Measurements from ENCODE around the gene MCM3. TPM values are rescaled to one million over a fixed set of nuclear protein-coding genes. Genes with fewer than 3 reads are reported as not detected.
A peak's percentile ranks its signal among the peaks of the same experiment; 100 is the strongest.

The MCM3 gene
- total RNA-seq, 1 donor from 2014 or later = 21.5 TPM

GRCh38 chr6:52297433-52297832 lies 12.9 kb upstream of the MCM3 start:
- DNase-seq = no peak
- Mint-ChIP-seq H3K4me3 (ENCODE audit: unreplicated experiment) (no peak overlapping the region), H3K27me3 (ENCODE audit: unreplicated experiment) (no peaks in the 10 kb centered on the region), H3K4me1 (ENCODE audit: low read depth, unreplicated experiment) (peaks cover 5% of the 10 kb centered on the region), H3K27ac (ENCODE audit: unreplicated experiment) (no peak overlapping the region), H3K9me3 (ENCODE audit: unreplicated experiment) (peaks cover 5% of the 10 kb centered on the region), H3K36me3 (ENCODE audit: unreplicated experiment) (peaks cover 8% of the 10 kb centered on the region)
- TF ChIP-seq, protein P1, sequence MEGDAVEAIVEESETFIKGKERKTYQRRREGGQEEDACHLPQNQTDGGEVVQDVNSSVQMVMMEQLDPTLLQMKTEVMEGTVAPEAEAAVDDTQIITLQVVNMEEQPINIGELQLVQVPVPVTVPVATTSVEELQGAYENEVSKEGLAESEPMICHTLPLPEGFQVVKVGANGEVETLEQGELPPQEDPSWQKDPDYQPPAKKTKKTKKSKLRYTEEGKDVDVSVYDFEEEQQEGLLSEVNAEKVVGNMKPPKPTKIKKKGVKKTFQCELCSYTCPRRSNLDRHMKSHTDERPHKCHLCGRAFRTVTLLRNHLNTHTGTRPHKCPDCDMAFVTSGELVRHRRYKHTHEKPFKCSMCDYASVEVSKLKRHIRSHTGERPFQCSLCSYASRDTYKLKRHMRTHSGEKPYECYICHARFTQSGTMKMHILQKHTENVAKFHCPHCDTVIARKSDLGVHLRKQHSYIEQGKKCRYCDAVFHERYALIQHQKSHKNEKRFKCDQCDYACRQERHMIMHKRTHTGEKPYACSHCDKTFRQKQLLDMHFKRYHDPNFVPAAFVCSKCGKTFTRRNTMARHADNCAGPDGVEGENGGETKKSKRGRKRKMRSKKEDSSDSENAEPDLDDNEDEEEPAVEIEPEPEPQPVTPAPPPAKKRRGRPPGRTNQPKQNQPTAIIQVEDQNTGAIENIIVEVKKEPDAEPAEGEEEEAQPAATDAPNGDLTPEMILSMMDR (IDR thresholded peaks at IDR 0.05; ENCODE audit: partially characterized antibody, unreplicated experiment) = no peak

DNA sequence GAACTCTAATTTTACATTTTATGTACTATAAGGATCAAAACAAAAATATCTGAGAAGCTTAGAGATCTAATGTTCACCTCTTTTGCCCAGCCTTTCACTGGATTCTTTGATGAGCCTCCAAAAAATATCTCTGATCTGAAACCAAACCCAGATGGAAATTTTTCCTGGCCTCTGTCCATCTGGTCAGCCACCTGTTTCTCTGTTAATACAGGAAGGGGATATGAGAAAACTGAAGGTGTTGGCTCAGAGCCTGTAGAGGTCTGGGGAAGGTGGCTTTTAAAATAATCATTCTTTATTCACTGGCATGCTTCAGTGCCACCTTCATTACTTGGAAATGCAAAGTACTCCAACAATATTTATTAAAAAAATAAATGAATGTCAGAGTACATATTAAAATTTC lies 8.5 kb upstream of the MCM3 start:
- peaks cover 5% of the 10 kb centered on the region for H3K4me1 Mint-ChIP-seq (ENCODE audit: low read depth, unreplicated experiment)
- H3K36me3 Mint-ChIP-seq (ENCODE audit: unreplicated experiment) = peaks cover 7% of the 10 kb centered on the region
- no peak for DNase-seq
- H3K27me3 Mint-ChIP-seq (ENCODE audit: unreplicated experiment) = peaks cover 2% of the 10 kb centered on the region
- TF ChIP-seq, protein P1 (IDR thresholded peaks at IDR 0.05; ENCODE audit: partially characterized antibody, unreplicated experiment) = no peak
- H3K27ac Mint-ChIP-seq (ENCODE audit: unreplicated experiment) = no peak overlapping the region
- H3K9me3 Mint-ChIP-seq (ENCODE audit: unreplicated experiment) = peaks cover 5% of the 10 kb centered on the region
- H3K4me3 Mint-ChIP-seq (ENCODE audit: unreplicated experiment) = no peak overlapping the region

GRCh38 chr6:52288841-52289240 lies 4.3 kb upstream of the MCM3 start:
- TF ChIP-seq, protein P1 (IDR thresholded peaks at IDR 0.05; ENCODE audit: partially characterized antibody, unreplicated experiment) = no peak
- no peak overlapping the region for H3K4me3 Mint-ChIP-seq (ENCODE audit: unreplicated experiment)
- H3K4me1 Mint-ChIP-seq (ENCODE audit: low read depth, unreplicated experiment) = peaks cover 5% of the 10 kb centered on the region
- H3K36me3 Mint-ChIP-seq (ENCODE audit: unreplicated experiment) = no peaks in the 10 kb centered on the region
- no peak for DNase-seq
- H3K27me3 Mint-ChIP-seq (ENCODE audit: unreplicated experiment) = peaks cover 2% of the 10 kb centered on the region
- H3K27ac Mint-ChIP-seq (ENCODE audit: unreplicated experiment) = no peak overlapping the region
- H3K9me3 Mint-ChIP-seq (ENCODE audit: unreplicated experiment) = no peaks in the 10 kb centered on the region

- peaks cover 2% of the 10 kb centered on the region for H3K27me3 Mint-ChIP-seq (ENCODE audit: unreplicated experiment)
- H3K27ac Mint-ChIP-seq (ENCODE audit: unreplicated experiment) = no peak overlapping the region
- TF ChIP-seq, protein P1 (IDR thresholded peaks at IDR 0.05; ENCODE audit: partially characterized antibody, unreplicated experiment) = no peak
- H3K9me3 Mint-ChIP-seq (ENCODE audit: unreplicated experiment) = no peaks in the 10 kb centered on the region
- peaks cover 5% of the 10 kb centered on the region for H3K4me1 Mint-ChIP-seq (ENCODE audit: low read depth, unreplicated experiment)
- no peak for DNase-seq
- no peaks in the 10 kb centered on the region for H3K36me3 Mint-ChIP-seq (ENCODE audit: unreplicated experiment)
- H3K4me3 Mint-ChIP-seq (ENCODE audit: unreplicated experiment) = no peak overlapping the region
Measured at GRCh38 chr6:52288216-52288615, 3.7 kb upstream of the MCM3 start.

DNA sequence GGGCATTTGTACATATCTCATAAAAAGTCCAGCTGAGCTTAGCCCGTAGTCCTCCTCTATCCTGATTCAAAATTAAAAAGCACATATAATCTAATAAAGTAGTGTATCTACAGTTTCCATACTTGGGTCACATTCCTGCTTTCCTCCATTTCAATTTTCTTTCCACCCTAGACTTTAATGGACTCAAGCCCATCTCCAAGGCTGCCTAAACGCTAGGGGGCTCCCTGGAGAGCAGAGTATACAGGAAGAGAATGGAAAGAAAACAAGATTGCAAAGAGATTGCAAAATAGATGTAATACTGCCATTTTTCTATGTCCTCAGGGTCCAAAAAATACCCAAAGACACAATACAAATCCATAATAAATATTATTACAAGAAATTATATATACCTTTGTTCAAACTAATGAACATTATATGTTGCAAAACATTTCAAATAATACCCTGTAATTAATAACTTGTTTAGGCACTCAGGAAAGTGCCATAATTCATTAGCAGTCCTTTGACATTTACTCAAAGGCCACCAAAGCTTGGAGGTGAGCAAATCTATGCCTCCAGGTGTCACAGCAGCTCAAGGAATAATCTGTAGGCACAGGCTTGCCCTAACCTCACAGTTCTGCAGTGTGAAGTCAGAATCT lies 2.4 kb upstream of the MCM3 start:
- Mint-ChIP-seq H3K4me3 (ENCODE audit: unreplicated experiment) (no peak overlapping the region), H3K27ac (ENCODE audit: unreplicated experiment) (no peak overlapping the region), H3K27me3 (ENCODE audit: unreplicated experiment) (peaks cover 2% of the 10 kb centered on the region), H3K36me3 (ENCODE audit: unreplicated experiment) (no peaks in the 10 kb centered on the region), H3K4me1 (ENCODE audit: low read depth, unreplicated experiment) (no peaks in the 10 kb centered on the region), H3K9me3 (ENCODE audit: unreplicated experiment) (no peaks in the 10 kb centered on the region)
- TF ChIP-seq, protein P1 (IDR thresholded peaks at IDR 0.05; ENCODE audit: partially characterized antibody, unreplicated experiment) = peak; percentile 37
- DNase-seq = peak; percentile 76
